Measurements from ENCODE around the gene SENP5.

- no peak for TF ChIP-seq CTCF (IDR thresholded peaks at IDR 0.05)
- TF ChIP-seq POLR2AphosphoS5 (IDR thresholded peaks at IDR 0.05): no peak
Measured at GRCh38 chr3:196965112-196965803, 97.5 kb downstream of the SENP5 start.
